Mesenchymal stem cell (in vitro differentiated cells and primary cell): ENCODE results near the gene ANKRD55.
"Not testable (repeated sequence)": the region's sequence is repeated elsewhere in the genome, so short reads cannot be mapped to it uniquely, and the experiment has no call there.

Experiments used
- DNase-seq: peaks from one replicate; pipeline ENCODE4 v3.0.0-alpha.2; 2013
- H2AFZ ChIP-seq: one replicate; pipeline ENCODE4 v1.6.1; 2013; ENCODE audit warnings: low read depth, mild to moderate bottlenecking, control low read depth, inconsistent platforms, low read length, moderate library complexity
- H2AK5ac ChIP-seq: 2 replicates; pipeline ENCODE4 v1.6.1; 2013; ENCODE audit warnings: low read length, moderate library complexity, mild to moderate bottlenecking, inconsistent platforms; ENCODE audit not compliant: severe bottlenecking
- H2BK120ac ChIP-seq: one replicate; pipeline ENCODE4 v1.6.1; 2013; ENCODE audit warnings: low read depth, mild to moderate bottlenecking, inconsistent platforms, low read length, moderate library complexity
- H2BK12ac ChIP-seq, 2 experiments: one replicate each; pipeline ENCODE4 v1.6.1; 2013; ENCODE audit warnings: inconsistent platforms in 2 of 2, low read length in 2 of 2, mild to moderate bottlenecking in 2 of 2, moderate library complexity in 2 of 2, control low read depth in 1 of 2
- H2BK15ac ChIP-seq: one replicate; pipeline ENCODE4 v1.6.1; 2013; ENCODE audit warnings: mild to moderate bottlenecking, low read depth, inconsistent platforms; ENCODE audit not compliant: poor library complexity, severe bottlenecking
- H2BK5ac ChIP-seq: 2 replicates; pipeline ENCODE4 v1.6.1; 2013; ENCODE audit warnings: low read depth, mild to moderate bottlenecking, low read length, control low read depth, inconsistent platforms; ENCODE audit not compliant: poor library complexity, severe bottlenecking
- H3K14ac ChIP-seq, 2 experiments: one replicate each; pipeline ENCODE4 v1.6.1; 2013; ENCODE audit warnings: inconsistent platforms in 2 of 2, low read length in 2 of 2, control low read depth in 1 of 2, mild to moderate bottlenecking in 1 of 2, moderate library complexity in 1 of 2
- H3K18ac ChIP-seq, 2 experiments: one replicate each; pipeline ENCODE4 v1.6.1; 2013; ENCODE audit warnings: inconsistent platforms in 2 of 2, low read length in 2 of 2, control low read depth in 1 of 2, low read depth in 1 of 2, mild to moderate bottlenecking in 1 of 2
- H3K23ac ChIP-seq, 2 experiments: one replicate each; pipeline ENCODE4 v1.6.1; 2013; ENCODE audit warnings: inconsistent platforms in 2 of 2, low read length in 2 of 2, mild to moderate bottlenecking in 2 of 2, moderate library complexity in 2 of 2, control low read depth in 1 of 2
- H3K27ac ChIP-seq: 2 replicates; pipeline ENCODE4 v1.5.1; 2013; ENCODE audit warnings: mild to moderate bottlenecking, moderate library complexity, low read length, control low read depth, inconsistent platforms; ENCODE audit not compliant: poor library complexity, severe bottlenecking
- H3K27me3 ChIP-seq, 2 experiments: 2 replicates each; pipeline versions ENCODE4 v1.6.1 to v1.7.0; 2013; ENCODE audit warnings: low read length in 2 of 2, mild to moderate bottlenecking in 2 of 2, moderate library complexity in 2 of 2, control low read depth in 1 of 2, inconsistent platforms in 1 of 2; ENCODE audit not compliant: control insufficient read depth in 1 of 2, insufficient read depth in 1 of 2
- H3K36me3 ChIP-seq, 2 experiments: 2 replicates each; pipeline versions ENCODE4 v1.6.1 to v1.7.0; 2013; ENCODE audit warnings: low read length in 2 of 2, control low read depth in 1 of 2, inconsistent platforms in 1 of 2, low read depth in 1 of 2, mild to moderate bottlenecking in 1 of 2; ENCODE audit not compliant: insufficient read depth in 2 of 2, control insufficient read depth in 1 of 2
- H3K4ac ChIP-seq, 2 experiments: one replicate each; pipeline ENCODE4 v1.6.1; 2013; ENCODE audit warnings: inconsistent platforms in 2 of 2, low read length in 2 of 2, mild to moderate bottlenecking in 2 of 2, moderate library complexity in 2 of 2, control low read depth in 1 of 2, low read depth in 1 of 2
- H3K4me1 ChIP-seq: 2 replicates; pipeline ENCODE4 v1.6.1; 2013; ENCODE audit warnings: low read depth, low read length, control low read depth; ENCODE audit not compliant: control insufficient read depth, insufficient read depth
- H3K4me2 ChIP-seq: 2 replicates; pipeline ENCODE4 v1.6.1; 2013; ENCODE audit warnings: low read length, mild to moderate bottlenecking, inconsistent platforms; ENCODE audit not compliant: poor library complexity, severe bottlenecking
- H3K4me3 ChIP-seq, 2 experiments: 2 replicates each; pipeline versions ENCODE4 v1.5.1 to v1.7.0; 2013; ENCODE audit warnings: low read length in 2 of 2, mild to moderate bottlenecking in 2 of 2, control low read depth in 1 of 2, low read depth in 1 of 2; ENCODE audit not compliant: insufficient read depth in 1 of 2
- H3K79me1 ChIP-seq: replicated peaks from 2 replicates; pipeline ENCODE4 v1.6.1; 2013; ENCODE audit warnings: mild to moderate bottlenecking, control low read depth, low read length, inconsistent platforms; ENCODE audit not compliant: poor library complexity, severe bottlenecking
- H3K9ac ChIP-seq: 2 replicates; pipeline ENCODE4 v1.7.0; 2013; ENCODE audit warnings: mild to moderate bottlenecking, low read length, moderate library complexity
- H3K9me3 ChIP-seq: 2 replicates; pipeline ENCODE4 v1.7.0; 2013; ENCODE audit warnings: mild to moderate bottlenecking, low read length; ENCODE audit not compliant: control insufficient read depth
- H4K8ac ChIP-seq: one replicate; pipeline ENCODE4 v1.6.1; 2013; ENCODE audit warnings: inconsistent platforms, mild to moderate bottlenecking, low read length, moderate library complexity
- H4K91ac ChIP-seq: one replicate; pipeline ENCODE4 v1.6.1; 2013; ENCODE audit warnings: mild to moderate bottlenecking, low read length, inconsistent platforms
- WGBS: methylation state at CpG from one replicate; pipeline ENCODE4 v1.1.7; 2013; ENCODE audit warnings: mixed read lengths; 5-methylcytosine and 5-hydroxymethylcytosine counted together

The ANKRD55 gene

GRCh38 chr5:56206126-56206910, 26.8 kb downstream of the ANKRD55 start:
- WGBS, result 82% methylated on average over 4 of the region's 7 CpGs
- H3K36me3 ChIP-seq, result no peaks in the 10 kb centered on the region
- H3K14ac ChIP-seq, result peak overlapping the region in 1 of 2 experiments; percentile 18

DNA sequence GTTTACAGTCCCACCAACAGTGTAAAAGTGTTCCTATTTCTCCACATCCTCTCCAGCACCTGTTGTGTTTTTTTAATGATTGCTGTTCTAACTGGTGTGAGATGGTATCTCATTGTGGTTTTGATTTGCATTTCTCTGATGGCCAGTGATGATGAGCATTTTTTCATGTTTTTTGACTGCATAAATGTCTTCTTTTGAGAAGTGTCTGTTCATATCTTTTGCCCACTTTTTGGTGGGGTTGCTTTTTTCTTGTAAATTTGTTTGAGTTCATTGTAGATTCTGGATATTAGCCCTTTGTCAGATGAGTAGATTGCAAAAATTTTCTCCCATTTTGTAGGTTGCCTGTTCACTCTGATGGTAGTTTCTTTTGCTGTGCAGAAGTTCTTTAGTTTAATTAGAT, 29.2 kb downstream of the ANKRD55 start:
- not testable (repeated sequence) for H2AK5ac ChIP-seq, H3K27ac ChIP-seq, H3K4me3 ChIP-seq, H3K9ac ChIP-seq, H3K79me1 ChIP-seq, H2AFZ ChIP-seq, H3K27me3 ChIP-seq, H4K8ac ChIP-seq, H2BK5ac ChIP-seq, H3K9me3 ChIP-seq, H2BK15ac ChIP-seq, H4K91ac ChIP-seq, H3K36me3 ChIP-seq, H3K14ac ChIP-seq, H2BK120ac ChIP-seq, DNase-seq, H3K4me1 ChIP-seq, H3K4ac ChIP-seq, H3K18ac ChIP-seq, H3K23ac ChIP-seq, H3K4me2 ChIP-seq, H2BK12ac ChIP-seq

More at GRCh38 chr5:56206126-56206910, 26.8 kb downstream of the ANKRD55 start:
- Histone ChIP-seq H3K18ac (peak overlapping the region; percentile 69 to 93), H2BK15ac (peak overlapping the region; percentile 2), H3K27me3 (no peaks in the 10 kb centered on the region), H4K91ac (peak overlapping the region; percentile 85), H3K27ac (no peak overlapping the region), H3K4ac (peak overlapping the region; percentile 73 to 74), H2BK120ac (no peak overlapping the region), H3K4me1 (peaks cover 3% of the 10 kb centered on the region), H2BK5ac (no peak overlapping the region), H3K9me3 (no peaks in the 10 kb centered on the region), H2BK12ac (peak overlapping the region; percentile 96 to 98), H3K23ac (peak overlapping the region in 1 of 2 experiments; percentile 74), H2AK5ac (peak overlapping the region; percentile 30), H3K9ac (peak overlapping the region; percentile 64), H3K4me2 (no peak overlapping the region), H3K4me3 (no peak overlapping the region), H3K79me1 (no peaks in the 10 kb centered on the region), H2AFZ (no peak overlapping the region), H4K8ac (peak overlapping the region; percentile 59)
- peak; percentile 14 for DNase-seq

- H3K9me3 ChIP-seq, result no peaks in the 10 kb centered on the region
- no peak overlapping the region for H4K91ac ChIP-seq
- DNase-seq, result peak; percentile 63
- no peak overlapping the region for H2AK5ac ChIP-seq
- no peak overlapping the region for H3K14ac ChIP-seq
- no peak overlapping the region for H3K4me3 ChIP-seq
- H3K79me1 ChIP-seq, result no peaks in the 10 kb centered on the region
- H2AFZ ChIP-seq, result no peak overlapping the region
- no peak overlapping the region for H4K8ac ChIP-seq
- no peak overlapping the region for H3K4ac ChIP-seq
- no peaks in the 10 kb centered on the region for H3K36me3 ChIP-seq
- no peaks in the 10 kb centered on the region for H3K27me3 ChIP-seq
- H2BK12ac ChIP-seq, result no peak overlapping the region
- H3K23ac ChIP-seq, result no peak overlapping the region
- H3K18ac ChIP-seq, result no peak overlapping the region
- H2BK120ac ChIP-seq, result no peak overlapping the region
- no peak overlapping the region for H3K27ac ChIP-seq
- H2BK15ac ChIP-seq, result no peak overlapping the region
- WGBS, result 76% methylated on average over 1 of the region's 3 CpGs
- H2BK5ac ChIP-seq, result no peak overlapping the region
- H3K4me2 ChIP-seq, result no peak overlapping the region
- H3K4me1 ChIP-seq, result no peaks in the 10 kb centered on the region
- H3K9ac ChIP-seq, result peak overlapping the region; percentile 0
Measured at GRCh38 chr5:56202483-56202882, 30.6 kb downstream of the ANKRD55 start.

DNA sequence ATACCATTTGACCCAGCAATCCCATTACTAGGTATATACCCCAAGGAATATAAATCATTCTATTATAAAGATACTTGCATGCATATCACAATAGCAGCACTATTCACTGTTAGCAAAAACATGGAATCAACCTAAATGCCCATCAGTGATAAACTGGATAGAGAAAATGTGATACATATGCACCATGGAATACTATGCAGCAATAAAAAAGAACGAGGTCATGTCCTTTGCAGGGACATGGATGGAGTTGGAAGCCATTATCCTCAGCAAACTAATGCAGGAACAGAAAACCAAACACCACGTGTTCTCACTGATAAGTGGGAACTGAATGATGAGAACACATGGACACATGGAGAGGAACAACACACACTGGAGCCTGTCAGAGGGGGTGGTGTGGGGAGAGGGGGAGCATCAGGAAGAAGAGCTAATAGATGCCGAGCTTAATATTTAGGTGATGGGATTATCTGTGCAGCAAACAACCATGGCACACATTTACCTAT, 31.3 kb downstream of the ANKRD55 start:
- not testable (repeated sequence) for H2BK120ac ChIP-seq, H2AFZ ChIP-seq, H2AK5ac ChIP-seq, H3K27ac ChIP-seq, H3K79me1 ChIP-seq, H3K36me3 ChIP-seq, H2BK5ac ChIP-seq, H3K23ac ChIP-seq, H3K9me3 ChIP-seq, H3K9ac ChIP-seq, H3K4me1 ChIP-seq, H3K4me2 ChIP-seq, H3K27me3 ChIP-seq, H4K8ac ChIP-seq, H2BK15ac ChIP-seq, H3K14ac ChIP-seq, H3K4me3 ChIP-seq
- Histone ChIP-seq H4K91ac (peak overlapping the region; percentile 48), H3K18ac (peak overlapping the region in 1 of 2 experiments; percentile 33), H3K4ac (peak overlapping the region in 1 of 2 experiments; percentile 67), H2BK12ac (peak overlapping the region; percentile 84 to 89)
- DNase-seq, result peak; percentile 9
- 53% methylated on average over 2 of the region's 3 CpGs for WGBS
